HepG2 (cell line): ENCODE data around the gene GPC6. TPM values are rescaled to one million over a fixed set of nuclear protein-coding genes. Genes with fewer than 3 reads are reported as not detected.

ENCODE experiments used
- ATAC-seq: fragments of 200-7000 bp; cut with Tn5 transposase; 3 replicates; pipeline ENCODE4 v1.9.1; 2020; ENCODE audit warnings: mild to moderate bottlenecking, moderate library complexity
- BruUV-seq: library from RNA; stranded (reverse); fragments of 400-500 nt; replicated peaks from 2 replicates; lab custom pipeline; 2021; lab: Mats Ljungman, UMichigan
- CTCF ChIA-PET: fragments of 300-600 bp; formaldehyde crosslinking; extraction: SDS; loops from one replicate; lab custom pipeline; 2021; ENCODE audit warnings: low total read pairs, inconsistent platforms, low intra/inter-chr PET ratio; lab: Yijun Ruan, JAX
- POLR2A ChIA-PET: fragments of 350-600 bp; sonication (Branson Sonifier 250); formaldehyde crosslinking; loops from one replicate; lab custom pipeline; 2020; ENCODE audit warnings: antibody characterized with exemption, inconsistent platforms; lab: Yijun Ruan, JAX
- DNase-seq: peaks from one replicate; pipeline ENCODE4 v3.0.0-alpha.2; 2015; ENCODE audit warnings: low spot score
- FAIRE-seq: peaks from 3 replicates; lab custom pipeline; 2011; peaks lifted over from hg19 to GRCh38; lab: Jason Lieb, UNC
- H2AFZ ChIP-seq: one replicate; pipeline ENCODE4 v1.6.1; 2011; ENCODE audit warnings: low read length, inconsistent platforms
- H3K27ac ChIP-seq: fragments of 300-600 bp; 3 replicates; pipeline ENCODE4 v1.8.0; 2011; ENCODE audit warnings: mixed run types, mild to moderate bottlenecking, mixed read lengths, low read length, inconsistent platforms; ENCODE audit not compliant: insufficient read depth; ENCODE audit errors: extremely low read length
- H3K27me3 ChIP-seq, 2 experiments: fragments of 200-600 bp in 1 of 2; 2 replicates in 1 of 2; 3 replicates in 1 of 2; pipeline versions ENCODE4 v1.6.0 to v1.8.0; 2011; ENCODE audit warnings: low read length in 2 of 2, mild to moderate bottlenecking in 2 of 2, moderate library complexity in 2 of 2, inconsistent platforms in 1 of 2; ENCODE audit not compliant: insufficient read depth in 2 of 2, control insufficient read depth in 1 of 2
- H3K36me3 ChIP-seq, 2 experiments: fragments of 200-600 bp in 1 of 2; replicated peaks in 1 of 2; 2 replicates in 1 of 2; 3 replicates in 1 of 2; pipeline versions ENCODE4 v1.5.1 to v1.8.0; 2011; ENCODE audit warnings: low read length in 2 of 2, inconsistent platforms in 1 of 2; ENCODE audit not compliant: insufficient read depth in 2 of 2, control insufficient read depth in 1 of 2
- H3K4me1 ChIP-seq: 2 replicates; pipeline ENCODE4 v1.5.1; 2012; ENCODE audit warnings: low read length, inconsistent platforms; ENCODE audit not compliant: insufficient read depth
- H3K4me2 ChIP-seq: 2 replicates; pipeline ENCODE4 v1.6.0; 2011; ENCODE audit warnings: low read depth, low read length, inconsistent platforms
- H3K4me3 ChIP-seq, 3 experiments: fragments of 200-600 bp in 1 of 3; sonication (generic), shearing (Covaris generic) in 1 of 3; replicated peaks in 1 of 3; 2 replicates each; pipeline ENCODE4 v1.5.1; 2011 to 2016; ENCODE audit warnings: low read length in 3 of 3, inconsistent platforms in 2 of 3, low read depth in 2 of 3, mild to moderate bottlenecking in 2 of 3, control low read depth in 1 of 3, mixed read lengths in 1 of 3; ENCODE audit not compliant: insufficient read depth in 1 of 3
- H3K79me2 ChIP-seq: one replicate; pipeline ENCODE4 v1.6.1; 2011; ENCODE audit warnings: low read length, inconsistent platforms; ENCODE audit not compliant: insufficient read depth
- H3K9ac ChIP-seq: 2 replicates; pipeline ENCODE4 v1.6.0; 2011; ENCODE audit warnings: mild to moderate bottlenecking, low read depth, low read length, inconsistent platforms; ENCODE audit not compliant: insufficient read depth
- H3K9me3 ChIP-seq: 2 replicates; pipeline ENCODE4 v1.5.1; 2012; ENCODE audit warnings: mild to moderate bottlenecking, low read length
- H4K20me1 ChIP-seq: 2 replicates; pipeline ENCODE4 v1.6.0; 2011; ENCODE audit warnings: inconsistent platforms, mild to moderate bottlenecking, low read length, moderate library complexity; ENCODE audit not compliant: insufficient read depth
- E2F2 ChIP-seq: sonication (generic); formaldehyde crosslinking; IDR thresholded peaks from 2 replicates; pipeline ENCODE4 v1.4.0; 2020; ENCODE audit warnings: missing genetic modification reagents, borderline replicate concordance
- FOXP4 ChIP-seq: sonication (generic); formaldehyde crosslinking; IDR thresholded peaks from 2 replicates; pipeline ENCODE4 v1.4.0; 2020; ENCODE audit warnings: missing genetic modification reagents
- KDM2A ChIP-seq: sonication (generic); formaldehyde crosslinking; IDR thresholded peaks from 2 replicates; pipeline ENCODE4 v1.4.0; 2020; ENCODE audit warnings: low read depth, missing genetic modification reagents, borderline replicate concordance
- PHF20 ChIP-seq: sonication (generic); formaldehyde crosslinking; IDR thresholded peaks from 2 replicates; pipeline ENCODE4 v1.5.0; 2020; ENCODE audit warnings: mild to moderate bottlenecking, missing genetic modification reagents
- RCOR2 ChIP-seq: IDR thresholded peaks from 2 replicates; pipeline ENCODE4 v1.6.1; 2016; ENCODE audit warnings: missing biosample characterization, missing genetic modification reagents
- TGIF2 ChIP-seq: IDR thresholded peaks from 2 replicates; pipeline ENCODE4 v1.6.1; 2016; ENCODE audit warnings: control low read depth, missing compliant biosample characterization
- ZBTB42 ChIP-seq: sonication (generic); formaldehyde crosslinking; IDR thresholded peaks from 2 replicates; pipeline ENCODE4 v1.5.0; 2020; ENCODE audit warnings: mild to moderate bottlenecking, missing genetic modification reagents
- ZFP37 ChIP-seq: sonication (generic); formaldehyde crosslinking; IDR thresholded peaks from 2 replicates; pipeline ENCODE4 v1.4.0; 2020; ENCODE audit warnings: missing genetic modification reagents, borderline replicate concordance
- ZMAT5 ChIP-seq: sonication (generic); formaldehyde crosslinking; IDR thresholded peaks from 2 replicates; pipeline ENCODE4 v1.5.0; 2020; ENCODE audit warnings: mild to moderate bottlenecking, low read depth, missing genetic modification reagents, borderline replicate concordance
- ZNF18 ChIP-seq: sonication (generic); formaldehyde crosslinking; IDR thresholded peaks from 2 replicates; pipeline ENCODE4 v1.8.0; 2022; ENCODE audit warnings: mild to moderate bottlenecking, missing genetic modification reagents; ENCODE audit not compliant: insufficient replicate concordance
- ZNF414 ChIP-seq: sonication (generic); formaldehyde crosslinking; IDR thresholded peaks from 2 replicates; pipeline ENCODE4 v1.5.0; 2020; ENCODE audit warnings: missing genetic modification reagents
- ZNF431 ChIP-seq: sonication (generic); formaldehyde crosslinking; IDR thresholded peaks from 2 replicates; pipeline ENCODE4 v1.9.0; 2022; ENCODE audit warnings: missing genetic modification reagents, low read depth, mild to moderate bottlenecking, borderline replicate concordance
- ZNF547 ChIP-seq: sonication (generic); formaldehyde crosslinking; IDR thresholded peaks from 2 replicates; pipeline ENCODE4 v1.5.1; 2020; ENCODE audit warnings: mild to moderate bottlenecking, missing genetic modification reagents
- ZNF777 ChIP-seq: sonication (generic); formaldehyde crosslinking; IDR thresholded peaks from 2 replicates; pipeline ENCODE4 v1.4.0; 2020; ENCODE audit warnings: missing genetic modification reagents
- WGBS: methylation state at CpG from one replicate; pipeline ENCODE4 v1.1.6; 2017; ENCODE audit warnings: low lambda C conversion rate; 5-methylcytosine and 5-hydroxymethylcytosine counted together
- in situ Hi-C: cut with HindIII; loops from 2 replicates; pipeline ENCODE4 v1.10.0; 2017; ENCODE audit warnings: low pct_unique_long_range_greater_than_20kb; ENCODE audit not compliant: extremely low pct_ligation_motif_present
- intact Hi-C: fragments of 100-400 bp; cut with micrococcal nuclease; formaldehyde crosslinking; loops from one replicate; pipeline ENCODE4 v1.10.0; 2022; ENCODE audit not compliant: unreplicated experiment
- polyA plus RNA-seq, 8 experiments: library from polyadenylated mRNA; depleted of rRNA in 3 of 8; stranded (reverse) in 7 of 8; unstranded in 1 of 8; fragments of >200 nt; fragmentation: Illumina TruSeq in 4 of 8; extraction: Trizol in 4 of 8; gene quantifications; 2 replicates each; pipeline versions ENCODE4 v1.2.1 to v1.2.3, GENCODE V29; 2011 to 2016; ENCODE audit warnings: low read depth in 4 of 8, missing spikeins in 1 of 8, mixed read lengths in 1 of 8; ENCODE audit not compliant: insufficient read depth in 1 of 8
- total RNA-seq, 5 experiments: library from RNA; depleted of rRNA; stranded (reverse); fragments of >200 nt; fragmentation: Illumina TruSeq; extraction: Trizol; gene quantifications; 2 replicates each; pipeline ENCODE4 v1.2.3, GENCODE V29; 2016; ENCODE audit warnings: low read depth in 1 of 5

The GPC6 gene
- total and polyA plus RNA-seq, 2 of the 13 experiments (the other 11 are each of a cell fraction or from before 2014, with no cell fraction given) = 24.5 to 33.9 TPM

GRCh38 chr13:94172416-94172815, 945.8 kb downstream of the GPC6 start:
- intact Hi-C loops = no loop called here
- ChIA-PET POLR2A (no interaction called here), CTCF (no interaction called here)
- peaks cover 9% of the 10 kb centered on the region for H3K4me1 ChIP-seq
- H4K20me1 ChIP-seq = no peaks in the 10 kb centered on the region
- no peak for FAIRE-seq
- WGBS = 98% methylated on average over 2 of the region's 2 CpGs
- TF ChIP-seq PHF20 (CRISPR knock-in tag) (no peak), ZNF414 (CRISPR knock-in tag) (no peak), ZNF431 (no peak), KDM2A (CRISPR knock-in tag) (no peak), FOXP4 (no peak), ZMAT5 (CRISPR knock-in tag) (no peak), TGIF2 (CRISPR knock-in tag) (no peak), E2F2 (CRISPR knock-in tag) (no peak), ZFP37 (CRISPR knock-in tag) (no peak), ZNF18 (CRISPR knock-in tag) (no peak), ZNF777 (no peak), ZBTB42 (CRISPR knock-in tag) (no peak), ZNF547 (no peak), RCOR2 (CRISPR knock-in tag) (no peak)
- no peak overlapping the region for H3K9ac ChIP-seq
- no peak for ATAC-seq
- no peak overlapping the region for H3K27ac ChIP-seq
- no peak overlapping the region for H3K4me2 ChIP-seq
- no peaks in the 10 kb centered on the region for H3K27me3 ChIP-seq
- no peaks in the 10 kb centered on the region for H3K36me3 ChIP-seq
- no peak overlapping the region for H3K4me3 ChIP-seq
- in situ Hi-C loops = no loop called here
- no peaks in the 10 kb centered on the region for H3K79me2 ChIP-seq
- H2AFZ ChIP-seq = no peak overlapping the region
- no peak for DNase-seq
- BruUV-seq = no TSS peak
- H3K9me3 ChIP-seq = no peaks in the 10 kb centered on the region
